GM19239 (cell line): ENCODE measurements around the gene KRT6A.

Experiments
- DNase-seq: peaks from one replicate; pipeline ENCODE4 v3.0.0; 2011; ENCODE audit warnings: low spot score; ENCODE audit not compliant: insufficient read length
- FAIRE-seq: peaks from 2 replicates; lab custom pipeline; 2011; peaks lifted over from hg19 to GRCh38; lab: Jason Lieb, UNC

KRT6A gene

DNA sequence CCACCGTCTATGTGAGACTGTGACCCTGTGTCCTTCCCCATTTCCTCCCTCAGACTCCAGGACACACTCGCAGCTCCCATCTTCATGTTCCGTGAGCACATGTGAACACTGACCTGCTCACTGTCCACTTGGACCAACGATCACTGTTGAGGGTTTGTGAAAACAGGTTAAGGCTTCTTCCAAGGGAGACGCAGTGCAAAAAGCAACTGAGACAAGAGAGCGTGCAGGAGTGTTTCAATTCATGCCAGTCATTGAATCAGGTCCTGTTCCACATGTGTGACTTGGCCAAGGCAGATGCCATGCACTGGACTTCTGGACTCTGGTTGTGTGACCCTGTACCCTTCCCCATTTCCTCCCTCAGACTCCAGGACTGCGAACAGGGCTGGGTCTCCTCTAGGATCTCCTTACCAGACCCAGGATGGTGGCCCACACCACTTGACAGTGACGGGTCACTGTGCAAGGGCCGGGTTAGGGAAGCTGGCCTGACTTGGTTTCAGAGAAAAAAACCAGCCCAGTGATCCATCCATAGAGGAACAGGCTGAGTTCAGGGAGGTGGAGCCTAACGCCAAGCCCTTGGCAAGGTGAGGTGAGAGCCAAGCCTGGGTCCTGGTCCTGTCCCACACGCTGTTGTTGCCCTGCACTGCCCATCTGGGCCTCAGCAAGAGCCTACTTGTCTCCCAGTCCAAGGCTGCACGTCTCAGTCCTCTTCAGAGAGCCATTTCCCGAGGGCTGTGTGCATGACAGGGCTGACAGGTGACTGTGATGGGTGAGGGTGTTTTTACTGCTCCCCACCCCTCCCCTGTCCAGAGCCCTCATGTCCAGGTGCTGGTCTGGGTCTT, 32.8 kb upstream of the KRT6A start:
- FAIRE-seq (no peak), DNase-seq (no peak)

DNA sequence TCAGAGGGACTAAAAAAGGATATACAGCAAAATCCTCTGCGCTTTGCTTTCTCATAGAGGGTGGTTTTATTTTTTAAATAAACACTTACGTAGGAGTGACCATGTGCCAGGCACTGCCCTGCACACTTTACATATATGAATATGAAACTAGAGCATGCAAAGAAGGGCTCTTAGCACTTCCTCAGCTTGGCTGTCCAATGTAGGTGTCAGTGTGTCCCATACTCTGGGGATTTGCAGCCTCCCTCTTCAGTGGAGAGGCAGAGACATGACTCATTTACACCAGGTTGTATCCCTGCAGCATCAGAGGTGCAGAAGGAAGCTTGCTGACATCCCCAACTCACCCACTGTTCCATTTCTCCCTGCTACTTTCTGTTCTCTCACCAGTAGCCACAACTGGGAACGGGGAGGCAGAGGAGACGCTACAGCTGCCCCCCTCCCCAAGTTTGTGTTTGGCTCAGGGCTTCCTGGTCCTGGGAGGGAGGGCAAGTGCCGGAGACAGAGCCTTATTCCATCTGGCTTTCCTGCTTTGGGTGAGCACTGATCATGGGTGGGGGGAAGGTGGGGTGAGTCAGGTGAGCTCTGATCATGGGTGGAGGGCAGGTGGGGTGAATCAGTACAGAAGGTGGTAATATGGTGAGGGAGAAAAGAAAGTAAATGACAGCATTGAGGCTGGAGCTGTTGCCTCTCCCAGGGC, 32.0 kb upstream of the KRT6A start:
- DNase-seq (no peak), FAIRE-seq (no peak)

DNA sequence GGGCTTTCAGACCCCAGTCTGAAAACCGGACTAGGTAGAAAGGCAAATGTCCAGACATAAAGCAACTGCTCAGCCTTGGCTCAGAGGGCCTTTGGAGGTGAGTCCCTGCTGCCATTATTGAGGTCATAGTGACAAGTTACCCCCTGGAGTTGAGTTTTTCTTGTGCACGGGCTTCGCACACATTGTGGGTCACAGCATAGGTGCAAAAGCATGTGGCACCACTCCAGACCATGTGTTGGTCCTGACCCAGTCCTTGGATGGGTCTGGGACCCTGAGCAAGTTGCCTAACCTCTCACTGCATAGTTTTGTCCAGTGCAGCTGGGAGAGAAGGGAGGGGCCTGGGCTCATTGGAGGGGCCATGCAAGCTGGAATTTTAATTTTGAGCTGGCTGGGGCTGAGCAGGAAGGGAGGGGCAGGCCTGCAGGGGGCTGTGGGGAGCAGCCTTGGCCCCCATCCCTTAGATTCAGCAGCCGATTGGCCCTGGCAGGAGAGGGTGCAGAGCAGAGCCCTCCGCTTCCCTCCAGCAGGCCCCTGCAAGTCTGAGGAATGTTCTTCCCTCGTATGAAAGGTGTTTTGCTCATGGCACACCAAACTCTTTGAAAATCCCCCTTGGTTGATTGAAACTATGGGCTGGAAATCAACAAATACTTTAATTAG, 31.3 kb upstream of the KRT6A start:
- DNase-seq (no peak), FAIRE-seq (no peak)

DNA sequence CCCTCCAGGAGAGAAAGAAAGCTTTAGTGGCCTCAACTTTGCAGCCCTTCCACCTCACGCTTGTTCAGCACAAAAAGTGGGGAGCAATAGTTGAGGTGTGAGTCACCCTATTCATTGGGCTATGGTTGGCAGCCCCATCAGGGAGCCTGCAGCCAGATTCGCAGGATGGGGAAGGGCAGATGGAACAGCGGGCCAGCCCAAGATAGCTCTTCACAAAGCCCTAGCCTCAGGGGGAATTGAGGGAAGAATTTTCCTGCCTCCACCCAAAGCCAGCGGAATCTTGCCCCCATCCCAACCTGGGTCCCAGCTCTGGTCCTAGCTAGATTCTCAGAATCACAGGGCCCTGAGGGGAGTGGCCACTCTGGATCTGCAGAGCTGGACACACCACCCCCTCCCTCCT, 30.8 kb upstream of the KRT6A start:
- no peak for FAIRE-seq
- DNase-seq: no peak

DNA sequence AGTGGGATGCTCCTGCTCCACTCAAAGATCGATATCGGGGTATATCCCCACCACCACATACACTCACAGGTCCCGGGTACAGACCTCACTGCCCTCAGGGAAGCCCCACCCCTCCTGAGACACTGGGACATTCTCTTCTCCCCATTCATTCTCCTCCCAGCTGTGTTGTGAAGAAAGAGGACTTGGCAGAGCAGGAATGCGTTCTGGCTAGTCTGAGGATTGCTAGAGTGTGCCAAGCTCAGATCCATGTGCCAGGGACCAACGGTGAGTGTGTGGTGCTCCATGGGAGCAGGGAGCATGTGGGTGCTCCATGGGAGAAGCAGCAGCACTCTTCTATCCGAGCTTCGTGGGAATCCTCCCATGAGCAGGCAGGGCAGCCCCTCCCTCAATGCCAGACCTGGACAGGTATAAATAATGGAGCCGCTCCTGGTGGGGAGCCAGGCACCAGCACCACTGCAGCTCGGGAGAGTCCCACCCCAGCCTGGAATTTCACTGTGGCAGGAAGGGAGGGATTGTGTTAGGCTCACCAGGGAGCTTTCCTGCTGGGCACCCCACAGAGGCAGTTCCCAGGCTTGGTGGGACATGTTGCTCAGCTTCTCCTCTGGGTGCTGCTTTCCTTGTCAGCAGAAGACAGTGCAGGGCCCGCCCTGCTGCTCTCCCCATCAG, 29.4 kb upstream of the KRT6A start:
- no peak for FAIRE-seq
- no peak for DNase-seq

DNA sequence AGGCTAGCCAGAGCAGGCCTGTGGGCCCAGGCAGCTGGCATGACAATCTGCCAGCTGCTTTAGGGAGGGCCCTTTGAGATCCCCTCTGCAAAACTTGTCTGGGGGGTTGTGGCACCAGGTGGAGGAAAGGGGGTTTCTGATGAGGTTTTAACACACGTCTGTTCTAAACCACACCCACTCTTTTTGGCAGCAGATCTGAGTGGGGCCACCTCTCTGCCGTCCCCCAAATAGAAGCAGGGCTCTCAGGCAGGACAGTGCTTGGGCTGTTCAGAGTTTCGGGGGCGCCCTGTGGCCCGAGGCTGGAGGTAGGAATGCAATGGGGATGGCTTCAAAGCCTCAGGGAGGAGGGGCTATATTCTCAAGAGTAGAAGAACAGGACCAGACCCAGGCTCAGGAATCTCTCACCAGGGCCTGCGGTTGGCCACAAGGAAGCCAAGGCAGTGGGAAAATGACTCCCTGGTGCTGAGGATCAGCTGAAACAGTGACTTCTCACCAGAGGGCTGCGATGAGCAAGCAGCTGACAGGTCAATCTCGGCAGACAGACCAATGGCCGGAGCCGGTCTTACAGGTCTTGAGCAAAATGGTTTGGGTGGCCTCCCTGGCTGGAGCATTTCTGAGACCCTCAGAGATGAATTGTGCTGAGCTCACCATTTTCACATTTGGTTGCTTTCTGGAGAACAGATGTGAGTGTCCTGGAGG, 28.7 kb upstream of the KRT6A start:
- no peak for FAIRE-seq
- DNase-seq: no peak

DNA sequence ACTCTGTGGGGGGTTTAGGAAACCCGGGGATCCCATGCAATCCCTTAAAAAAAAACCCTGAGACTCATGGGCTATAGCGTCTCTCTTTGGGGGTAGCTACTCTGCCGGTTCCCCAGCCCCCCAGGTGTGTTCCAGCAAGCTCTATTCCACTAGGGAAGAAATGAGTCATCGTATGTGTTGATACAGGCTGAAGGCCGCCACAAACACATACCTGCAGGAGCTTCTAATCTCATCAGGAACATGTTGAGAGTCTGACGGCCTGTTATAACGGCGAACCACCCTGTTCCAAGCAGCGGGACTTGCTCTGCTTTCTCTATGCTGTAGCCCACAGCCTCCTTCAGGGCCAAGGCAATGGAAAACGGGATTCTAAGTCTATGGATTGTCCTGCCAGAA, 28.1 kb upstream of the KRT6A start:
- no peak for FAIRE-seq
- DNase-seq: no peak

DNA sequence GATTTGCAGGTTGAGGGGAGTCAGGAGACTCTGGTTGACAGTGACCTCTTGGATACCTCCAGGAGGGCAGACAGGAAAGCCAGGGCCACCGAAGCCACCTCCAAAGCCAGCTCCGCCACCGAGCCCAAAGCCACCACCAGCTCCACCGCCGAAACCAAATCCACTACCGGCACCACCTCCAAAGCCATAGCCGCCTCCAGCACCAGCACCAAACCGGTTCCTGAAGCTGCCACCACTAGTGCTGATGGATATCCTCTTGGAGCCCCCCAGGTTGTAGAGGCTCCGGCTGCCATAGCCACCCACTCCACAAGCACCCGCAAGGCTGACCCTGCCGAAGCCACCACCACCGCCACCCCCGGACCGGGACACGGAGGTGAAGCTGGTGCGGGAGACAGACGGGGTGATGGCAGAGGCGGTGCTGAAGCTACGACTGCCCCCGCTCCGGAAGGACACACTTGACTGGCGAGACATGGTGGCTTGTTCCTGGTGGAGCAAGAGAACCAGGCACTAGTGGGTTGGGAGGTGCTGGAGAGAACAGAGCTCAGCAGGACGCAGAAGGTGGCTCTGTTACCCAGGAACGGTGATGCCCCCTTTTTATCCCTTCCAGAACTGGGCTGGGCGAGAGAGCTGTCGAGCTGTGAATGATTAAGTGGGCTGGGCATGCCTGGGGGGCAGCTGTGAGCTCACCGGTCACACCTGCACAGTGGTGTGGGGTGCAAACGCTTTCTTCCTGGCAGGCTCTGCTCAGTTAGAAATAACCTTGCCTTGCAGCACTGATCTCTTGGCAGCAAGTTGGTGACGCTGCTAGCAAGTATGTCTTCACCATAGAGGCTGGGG, 27.0 kb upstream of the KRT6A start, which contains the start of gene KRT5:
KRT5 (minus strand) TSS at position 569 of the 837 bp plus-strand sequence; CDS start at position 471, 98 bp downstream.
- no peak for FAIRE-seq

DNA sequence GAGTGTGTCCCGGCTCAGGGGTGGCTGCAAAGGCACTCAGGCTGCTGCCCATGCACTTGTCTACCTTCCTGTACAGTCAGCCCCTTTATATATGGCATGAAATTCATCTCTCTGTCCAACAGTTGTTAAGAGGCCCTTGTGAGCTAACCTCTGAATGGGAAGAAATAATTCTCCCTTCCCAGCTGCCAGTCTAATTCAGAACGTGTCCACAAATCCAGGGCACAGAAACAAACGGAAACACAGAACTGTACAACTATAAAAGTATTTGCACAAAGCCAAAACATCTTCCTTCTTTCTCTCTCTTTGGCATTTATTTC, 26.3 kb upstream of the KRT6A start:
- FAIRE-seq (no peak), DNase-seq (no peak)

More for the DNA sequence above, 27.0 kb upstream of the KRT6A start, which contains the start of gene KRT5:
- no peak for DNase-seq

DNA sequence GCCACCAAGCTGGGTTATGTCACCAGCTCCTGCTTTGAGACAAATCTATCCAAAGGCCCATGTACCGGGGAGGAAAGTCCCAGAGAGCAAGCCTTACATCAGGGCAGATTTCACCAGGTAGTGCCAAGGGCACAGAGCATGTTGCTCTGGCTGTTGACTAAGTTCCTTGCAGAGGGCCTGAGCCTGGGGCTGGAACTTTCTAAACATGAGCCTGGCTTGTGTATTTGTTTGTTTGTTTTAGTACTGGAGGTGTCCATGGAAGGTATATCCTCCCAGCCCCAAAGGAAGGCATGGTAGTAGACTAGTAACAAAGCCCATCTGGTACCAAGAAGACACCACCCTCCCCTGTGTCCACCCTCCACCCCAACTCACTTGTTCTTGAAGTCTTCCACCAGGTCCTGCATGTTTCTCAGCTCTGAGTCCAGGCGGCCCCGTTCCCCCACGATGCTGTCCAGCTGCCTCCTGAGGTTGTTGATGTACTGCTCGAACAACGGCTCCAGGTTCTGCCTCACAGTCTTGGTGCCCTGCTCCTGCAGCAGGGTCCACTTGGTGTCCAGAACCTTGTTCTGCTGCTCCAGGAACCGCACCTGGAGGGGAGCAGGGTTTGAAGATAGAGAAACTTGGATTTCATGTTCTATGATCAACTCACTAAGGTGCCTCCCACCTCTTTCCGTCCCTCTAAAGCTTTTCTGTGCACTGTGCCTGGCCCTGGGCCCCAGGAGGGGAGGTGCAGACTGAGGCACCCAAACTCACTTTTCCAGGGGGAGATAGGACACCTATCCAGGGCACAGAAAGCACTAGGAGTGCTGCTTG, 25.7 kb upstream of the KRT6A start:
- no peak for FAIRE-seq
- no peak for DNase-seq

DNA sequence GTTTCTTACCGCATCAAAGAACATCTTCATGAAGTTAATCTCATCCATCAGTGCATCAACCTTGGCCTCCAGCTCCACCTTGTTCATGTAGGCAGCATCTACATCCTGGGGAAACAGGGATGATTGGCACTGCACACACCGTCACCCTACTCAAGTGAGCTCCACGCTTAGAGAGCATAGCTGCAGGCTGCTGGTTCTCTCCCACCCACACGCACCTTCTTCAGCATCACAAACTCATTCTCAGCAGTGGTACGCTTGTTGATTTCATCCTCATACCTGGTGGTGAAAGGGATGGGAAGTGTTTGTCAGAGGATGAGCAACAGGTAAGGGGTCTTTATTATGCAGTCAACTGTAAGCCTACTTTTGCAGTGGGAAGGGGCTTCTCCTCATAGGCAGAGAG, 24.8 kb upstream of the KRT6A start:
- DNase-seq: no peak
- FAIRE-seq: no peak

DNA sequence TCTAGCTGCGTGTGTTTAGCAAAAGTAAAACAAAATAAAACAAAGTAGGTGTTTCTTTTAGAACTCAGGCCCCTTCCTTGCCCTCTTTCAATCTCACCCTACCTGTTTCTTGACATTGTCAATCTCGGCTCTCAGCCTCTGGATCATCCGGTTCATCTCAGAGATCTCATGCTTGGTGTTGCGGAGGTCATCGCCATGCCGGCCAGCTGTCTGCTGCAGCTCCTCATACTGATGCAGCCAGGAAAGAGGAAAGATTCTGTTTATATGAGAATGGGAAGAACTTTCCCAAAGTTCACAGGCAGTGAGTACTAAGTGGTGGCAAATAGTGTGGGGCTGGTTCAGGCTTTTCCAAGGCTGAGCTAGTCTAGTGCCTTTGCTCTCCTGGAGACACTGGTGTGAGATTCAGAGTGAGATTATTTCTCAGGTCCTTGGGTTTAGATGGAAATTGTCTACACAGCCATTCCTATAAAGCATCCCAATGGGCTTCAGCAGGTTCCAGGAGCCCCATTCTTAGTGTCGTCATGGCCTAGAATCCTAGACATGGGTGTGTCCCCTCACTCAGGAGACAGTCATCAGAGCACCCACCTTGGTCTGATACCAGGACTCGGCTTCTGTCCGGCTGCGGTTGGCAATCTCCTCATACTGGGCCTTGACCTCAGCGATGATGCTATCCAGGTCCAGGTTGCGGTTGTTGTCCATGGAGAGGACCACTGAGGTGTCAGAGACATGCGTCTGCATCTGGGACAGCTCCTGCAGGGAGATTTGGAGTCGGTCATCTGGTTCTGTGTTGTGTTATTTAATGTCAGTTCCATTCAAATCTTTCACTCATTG, 24.2 kb upstream of the KRT6A start:
- FAIRE-seq: no peak
- DNase-seq: no peak

DNA sequence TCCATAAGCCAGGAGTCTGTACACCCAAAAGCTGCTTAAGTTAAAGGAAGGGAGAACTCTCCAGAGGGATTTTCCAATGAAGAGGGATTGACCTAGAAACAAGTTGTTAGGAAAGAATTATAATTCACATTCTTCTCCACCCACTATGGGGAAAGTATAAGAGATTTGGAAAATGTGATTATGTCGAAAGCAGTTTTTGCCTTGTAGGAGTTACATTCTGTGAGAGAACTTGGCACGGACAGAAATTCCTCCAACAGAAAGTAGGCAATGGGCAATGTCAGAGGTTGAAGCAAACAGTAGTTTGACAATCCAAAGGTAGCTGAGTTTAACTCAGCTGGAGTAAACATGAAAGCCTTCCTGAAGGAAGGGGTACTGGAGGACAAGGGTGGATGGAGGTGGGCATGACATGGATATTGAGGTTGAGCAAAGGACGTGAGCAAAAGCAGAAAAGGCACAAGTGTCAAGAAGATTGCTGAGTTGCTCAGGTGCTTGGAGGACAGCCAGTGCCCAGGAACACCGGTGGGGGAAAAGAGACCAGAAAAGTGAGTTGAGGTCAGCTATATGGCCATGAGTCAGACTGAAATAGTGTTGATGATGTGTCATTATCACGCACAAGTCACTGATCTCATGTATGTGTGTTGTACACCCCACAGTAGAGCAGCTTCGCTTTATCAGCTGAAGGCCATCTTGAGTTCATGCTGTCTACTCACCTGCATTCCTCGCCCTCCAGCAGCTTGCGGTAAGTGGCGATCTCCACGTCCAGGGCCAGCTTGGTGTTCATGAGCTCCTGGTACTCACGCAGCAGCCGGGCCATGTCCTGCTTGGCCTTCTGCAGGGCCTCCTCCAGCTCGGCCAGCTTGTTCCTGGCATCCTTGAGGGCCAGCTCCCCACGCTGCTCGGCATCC, 23.1 kb upstream of the KRT6A start:
- DNase-seq: no peak
- FAIRE-seq: no peak

DNA sequence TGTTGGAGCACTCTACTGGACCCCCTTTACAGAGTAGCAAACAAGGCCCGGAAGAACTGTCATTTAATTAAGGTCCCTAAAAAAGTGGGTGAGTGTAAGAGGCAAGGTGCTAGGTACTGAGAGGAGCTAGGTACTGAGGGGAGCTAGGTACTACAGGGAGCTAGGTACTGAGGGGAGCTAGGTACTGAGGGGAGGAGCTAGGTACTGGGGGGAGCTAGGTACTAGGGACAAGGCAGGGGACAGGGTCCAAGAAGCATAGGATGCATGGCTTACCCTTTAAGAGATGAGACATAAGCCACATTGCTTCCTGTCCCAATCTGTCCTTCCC, 22.2 kb upstream of the KRT6A start:
- no peak for FAIRE-seq
- DNase-seq: no peak

DNA sequence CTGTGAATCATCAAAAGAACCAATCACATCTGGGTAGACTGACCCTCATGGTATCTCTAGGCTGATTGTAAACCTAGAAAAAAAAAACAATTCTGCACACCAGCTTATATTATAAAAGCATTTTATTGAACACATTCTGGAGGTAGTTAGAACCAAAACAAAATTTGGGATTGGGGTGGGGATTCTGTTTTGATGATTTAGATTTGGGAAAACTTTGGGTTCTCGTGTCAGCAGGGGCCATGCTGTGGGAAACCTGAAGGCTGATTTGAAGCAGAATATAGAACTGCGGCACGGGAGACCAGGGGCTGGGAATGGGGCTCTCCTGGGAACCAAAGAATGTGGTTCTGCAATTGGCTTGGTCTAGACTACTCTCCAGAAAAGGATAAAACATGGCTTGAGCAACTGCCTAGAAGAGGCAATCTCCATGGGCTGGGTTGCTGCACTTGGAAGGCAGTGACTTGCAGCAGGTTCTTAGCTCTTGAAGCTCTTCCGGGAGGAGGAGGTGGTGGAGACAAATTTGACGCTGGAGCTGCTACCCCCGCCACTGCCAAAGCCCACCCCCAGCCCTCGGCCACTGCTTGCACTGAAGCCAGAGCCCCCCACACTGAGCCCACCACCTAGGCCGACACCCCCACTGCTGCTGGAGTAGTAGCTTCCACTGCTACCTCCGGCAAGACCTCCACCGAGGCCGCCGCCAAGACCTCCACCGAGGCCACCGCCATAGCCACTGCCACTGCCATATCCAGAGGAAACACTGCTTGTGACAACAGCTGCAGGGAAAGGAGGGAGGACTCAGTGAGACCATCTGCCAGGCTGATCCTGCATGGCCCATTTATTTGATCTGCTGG, 21.6 kb upstream of the KRT6A start:
- FAIRE-seq (no peak), DNase-seq (no peak)

DNA sequence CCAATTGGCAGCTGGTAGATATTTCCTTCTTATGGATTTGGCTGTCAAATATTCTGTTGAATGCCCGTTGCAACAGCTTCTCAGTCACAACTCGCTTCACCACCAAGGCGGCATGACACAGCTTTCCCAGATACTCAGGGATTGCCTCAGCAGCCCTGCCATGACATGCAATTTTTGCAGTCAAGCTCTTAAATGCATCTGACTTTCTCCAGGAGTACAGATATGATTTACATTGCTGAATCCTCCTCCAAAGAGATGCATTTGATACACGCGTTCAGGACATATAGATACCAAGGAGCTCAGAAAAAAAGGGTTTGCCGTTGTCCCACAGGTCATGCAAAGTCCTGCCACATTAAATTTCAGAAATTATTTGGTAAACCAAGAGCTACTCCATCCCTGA, 20.7 kb upstream of the KRT6A start:
- no peak for FAIRE-seq
- no peak for DNase-seq
